GM03348 (cell line): ENCODE data around the gene ERI2.
"Not testable (repeated sequence)": the region's sequence is repeated elsewhere in the genome, so short reads cannot be mapped to it uniquely, and the experiment has no call there.

Source experiments
- DNase-seq: peaks from one replicate; pipeline ENCODE4 v3.0.0; 2012; ENCODE audit warnings: low spot score

Gene ERI2

DNA sequence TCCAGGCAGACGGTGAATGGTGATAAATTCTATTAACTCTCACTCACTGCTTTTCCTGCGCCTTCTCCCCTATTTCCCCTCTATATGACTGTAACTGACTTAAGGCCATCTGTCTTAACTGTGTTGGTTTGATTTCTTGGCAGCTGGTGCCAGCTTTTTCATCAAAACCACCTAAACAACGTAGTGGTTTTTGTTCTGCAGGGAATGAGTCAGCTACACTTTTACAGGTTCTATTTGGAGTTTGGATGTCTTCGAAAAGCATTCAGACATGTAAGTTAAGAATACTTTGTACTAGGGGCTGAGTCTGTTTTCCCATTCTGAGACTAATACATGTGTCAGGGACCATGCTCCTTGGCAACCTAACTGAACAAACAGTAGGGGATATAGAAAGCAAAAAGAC, 8.5 kb upstream of the ERI2 start:
- DNase-seq, result no peak

DNA sequence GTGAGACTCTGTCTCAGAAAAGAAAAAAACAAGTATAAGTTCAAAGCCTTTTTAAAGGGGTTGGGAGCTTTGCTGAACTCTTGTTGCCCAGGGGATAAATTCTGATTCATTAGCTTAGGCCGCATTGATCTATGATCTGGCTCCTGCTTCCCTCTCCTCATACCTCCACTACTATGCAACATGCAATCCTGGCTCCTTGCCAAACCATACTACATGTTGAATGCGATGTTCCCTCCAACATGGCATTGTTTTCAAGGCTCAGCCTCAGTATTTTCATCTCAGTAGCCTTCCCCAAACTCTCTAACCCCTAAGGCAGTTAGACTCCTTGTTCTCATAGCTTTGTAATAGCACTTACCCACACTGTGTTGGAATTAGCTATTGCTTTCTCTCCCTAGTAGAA, 6.2 kb upstream of the ERI2 start:
- no peak for DNase-seq

DNA sequence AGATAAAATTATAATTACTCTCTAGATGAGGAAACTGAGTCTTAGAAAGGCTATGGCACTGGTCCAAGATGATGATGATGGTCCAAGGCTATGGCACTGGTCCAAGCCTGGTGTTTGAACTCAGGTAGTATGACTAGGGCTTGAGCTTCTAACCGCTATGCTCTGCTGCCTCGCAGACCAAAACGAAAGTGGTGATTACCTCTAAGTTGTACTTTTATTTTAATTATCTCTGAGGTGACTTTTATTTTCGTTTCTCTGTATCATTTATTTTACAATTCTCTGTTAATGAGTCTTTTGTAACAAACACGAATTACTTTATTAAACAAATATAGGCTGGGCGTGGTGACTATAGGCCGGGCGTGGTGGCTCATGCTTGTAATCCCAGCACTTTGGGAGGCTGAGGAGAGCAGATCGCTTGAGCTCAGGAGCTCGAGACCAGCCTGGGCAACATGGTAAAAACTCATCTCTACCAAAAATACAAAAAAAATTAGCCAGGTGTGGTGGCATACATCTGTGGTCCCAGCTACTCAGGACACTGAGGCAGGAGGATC, 5.7 kb upstream of the ERI2 start:
- DNase-seq, result no peak

DNA sequence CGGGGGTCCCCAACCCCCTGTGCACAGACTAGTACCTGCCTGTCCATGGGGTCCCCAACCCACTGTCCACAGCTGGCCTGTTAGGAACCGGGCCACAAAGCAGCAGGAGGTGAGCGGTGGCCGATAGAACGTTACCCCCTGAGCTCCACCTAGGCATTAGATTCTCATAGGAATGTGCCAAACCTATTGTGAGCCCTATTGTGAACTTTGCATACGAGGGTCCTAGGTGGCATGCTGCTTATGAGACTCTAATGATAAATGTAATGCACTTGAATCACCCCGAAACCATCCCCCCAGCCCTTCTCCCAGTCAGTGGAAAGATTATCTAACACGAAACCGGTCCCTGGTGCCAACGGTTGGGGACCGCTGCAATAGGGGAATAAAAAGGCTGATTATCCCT, 1.6 kb upstream of the ERI2 start:
- DNase-seq, result no peak

DNA sequence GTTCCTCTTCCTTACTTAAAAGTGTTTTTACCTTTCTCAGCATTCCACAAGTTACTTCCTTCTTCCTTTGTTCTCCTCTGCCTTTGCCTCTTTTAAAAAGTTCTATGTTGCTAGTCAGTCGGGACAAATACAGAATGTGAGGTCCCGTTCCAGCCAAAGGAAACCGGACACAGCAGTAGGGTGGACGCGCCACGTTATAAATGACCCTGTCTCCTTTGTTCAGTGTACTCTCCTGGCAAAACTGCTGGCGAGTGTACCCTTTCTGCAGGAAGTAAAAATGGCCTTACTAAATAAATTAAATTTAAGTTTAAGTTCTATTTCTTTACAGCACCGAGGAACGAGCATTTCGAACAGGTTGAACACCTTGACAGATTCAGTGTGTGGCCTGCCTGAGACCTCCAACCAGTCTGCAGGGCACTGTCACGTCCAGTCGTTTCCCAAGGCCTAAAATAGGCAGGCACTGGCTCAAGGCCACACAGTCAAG, 546 bp downstream of the ERI2 start:
- DNase-seq, result not testable (repeated sequence)

DNA sequence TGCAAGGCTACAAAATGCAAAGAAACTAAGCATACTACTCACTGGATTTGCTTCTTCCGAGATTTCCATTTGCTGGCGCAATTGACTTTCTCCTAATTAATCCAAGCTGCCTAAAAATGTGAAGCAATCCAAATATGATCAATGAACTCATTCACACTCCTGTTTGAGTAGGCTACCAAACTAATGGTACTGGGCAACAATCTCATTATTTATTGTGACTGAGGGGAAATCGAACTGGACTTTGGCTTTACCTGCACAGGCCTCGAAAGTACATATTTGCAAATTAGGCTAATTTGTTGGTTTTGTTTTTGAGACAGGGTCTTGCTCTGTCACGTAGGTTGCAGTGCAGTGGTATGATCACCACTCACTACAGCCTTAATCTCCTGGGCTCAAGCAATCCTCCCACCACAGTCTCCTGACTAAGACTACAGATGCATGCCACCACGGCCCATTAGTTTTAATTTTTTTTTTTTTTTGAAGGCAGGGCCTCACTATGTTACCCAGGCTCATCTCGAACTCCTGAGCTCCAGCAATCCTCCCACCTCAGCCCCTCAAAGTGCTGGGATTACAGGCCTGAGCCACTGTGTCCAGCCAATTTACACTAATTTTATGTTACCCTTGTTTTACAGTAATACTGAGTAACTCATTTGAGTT, 2.6 kb downstream of the ERI2 start:
- no peak for DNase-seq

DNA sequence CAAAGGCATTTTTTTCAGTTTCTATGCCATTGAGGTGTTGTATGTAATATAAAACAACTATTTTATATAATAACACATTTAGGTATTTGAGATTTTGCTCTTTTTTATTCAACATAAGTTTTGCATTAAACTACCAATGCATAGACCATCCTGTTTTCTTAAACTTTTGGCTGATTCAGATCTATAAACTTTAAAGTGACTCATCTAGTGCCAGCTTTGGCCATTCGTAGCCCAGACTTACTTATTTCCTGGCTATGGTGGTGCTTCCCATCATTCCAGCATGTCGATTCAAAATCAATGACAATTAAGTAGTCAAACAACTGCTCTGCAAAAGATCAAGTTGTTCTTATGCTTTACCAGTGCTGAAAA, 3.1 kb downstream of the ERI2 start:
- DNase-seq, result no peak

DNA sequence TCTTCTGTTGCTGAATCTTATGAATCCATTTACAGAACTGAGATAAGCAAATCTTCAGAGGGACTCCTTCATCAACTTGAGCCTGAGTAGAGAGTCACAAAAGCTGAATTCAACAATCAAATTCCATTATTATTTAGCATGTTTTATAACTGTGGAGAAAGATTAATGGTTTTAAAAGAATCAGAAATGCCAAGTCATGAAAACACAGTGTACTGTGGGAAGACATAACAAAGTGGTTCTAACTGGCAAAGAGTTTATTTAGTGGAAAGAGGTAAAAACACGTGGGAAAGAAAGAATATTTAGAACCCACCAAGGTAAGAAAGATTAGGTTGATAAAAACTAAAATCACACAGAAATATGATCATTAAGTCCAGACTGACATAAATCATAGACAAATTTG, 5.0 kb downstream of the ERI2 start:
- DNase-seq, result no peak

DNA sequence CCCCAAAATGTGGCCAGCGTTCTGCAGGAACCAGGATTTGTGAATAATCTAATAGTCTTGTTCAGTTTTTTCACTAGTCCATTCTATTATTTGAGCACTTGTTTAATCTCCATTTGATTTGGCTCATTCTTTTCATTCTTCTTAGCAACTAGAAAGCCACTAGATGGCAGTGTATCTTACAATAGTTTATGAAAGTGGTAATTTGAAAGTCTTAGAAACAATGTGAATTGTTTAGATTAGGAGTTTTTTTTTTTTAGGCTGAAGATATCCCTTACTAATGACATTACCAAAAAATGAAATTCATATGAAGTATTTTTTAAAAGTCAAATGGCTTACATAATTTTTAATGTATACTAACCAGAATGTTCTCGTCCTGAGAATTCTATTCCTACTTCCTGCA, 6.7 kb downstream of the ERI2 start:
- DNase-seq, result peak; percentile 41

DNA sequence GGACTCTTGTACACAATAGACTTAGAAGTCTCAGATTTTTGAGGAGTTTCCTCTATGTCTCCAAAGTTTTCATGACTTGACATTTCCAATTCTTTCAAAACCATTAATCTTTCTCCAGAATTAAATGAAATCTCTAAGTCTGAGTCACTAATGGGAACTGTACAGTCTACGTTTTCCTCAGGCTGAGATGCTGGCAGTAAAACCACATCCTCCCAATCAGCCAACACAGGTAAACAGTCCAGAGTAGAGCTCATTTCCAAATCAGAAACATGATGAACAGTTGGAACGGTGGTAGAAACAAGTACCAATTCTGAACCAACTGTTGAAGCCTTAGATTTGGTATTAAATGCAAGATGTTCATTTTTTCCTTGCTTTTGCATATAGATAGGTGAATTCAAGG, 7.9 kb downstream of the ERI2 start:
- DNase-seq, result no peak

DNA sequence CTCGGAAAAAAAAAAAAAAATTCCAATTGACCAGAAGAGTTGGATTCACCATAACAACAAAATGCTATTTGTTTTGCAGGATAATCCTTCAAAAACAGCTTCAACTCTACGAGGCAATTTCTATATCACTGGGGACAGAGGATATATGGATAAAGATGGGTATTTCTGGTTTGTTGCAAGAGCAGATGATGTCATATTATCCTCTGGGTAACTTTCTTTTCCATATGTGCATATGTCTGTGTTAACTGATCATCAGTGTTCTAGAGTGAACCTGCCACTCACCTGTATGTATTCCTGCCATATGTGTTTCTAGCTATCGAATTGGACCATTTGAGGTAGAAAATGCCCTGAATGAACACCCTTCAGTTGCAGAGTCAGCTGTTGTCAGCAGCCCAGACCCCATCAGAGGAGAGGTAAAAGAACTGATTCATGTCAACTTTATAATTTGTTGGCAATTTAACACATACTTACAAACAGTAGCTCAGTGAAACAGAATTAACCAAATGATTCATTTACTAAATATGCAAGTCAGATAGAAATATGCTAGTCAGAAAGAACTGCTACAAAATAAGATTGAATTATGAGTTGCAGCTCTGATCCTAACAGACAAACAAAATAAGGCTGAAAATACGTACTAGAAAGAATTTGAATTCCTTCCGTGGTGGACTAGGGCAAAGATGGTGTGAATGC, 14.2 kb downstream of the ERI2 start:
- no peak for DNase-seq

DNA sequence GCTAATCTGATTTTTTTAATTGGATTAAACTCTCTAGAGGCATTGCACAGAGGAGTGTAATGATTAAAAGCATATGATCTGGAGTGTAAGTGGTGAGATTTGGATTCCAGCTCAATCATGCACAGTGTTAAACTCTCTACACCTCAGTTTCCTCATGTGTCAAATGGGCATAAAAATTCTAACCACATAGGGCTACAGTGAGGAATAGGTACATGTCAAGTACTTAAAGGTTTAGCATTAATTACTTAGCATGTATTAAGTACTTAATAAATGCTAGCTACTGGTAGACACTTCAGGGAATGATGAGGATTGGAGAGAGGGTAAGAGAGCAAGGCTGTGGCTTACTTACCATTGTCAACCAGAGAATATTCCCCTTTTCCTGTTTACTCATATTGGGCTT, 17.1 kb downstream of the ERI2 start:
- no peak for DNase-seq

DNA sequence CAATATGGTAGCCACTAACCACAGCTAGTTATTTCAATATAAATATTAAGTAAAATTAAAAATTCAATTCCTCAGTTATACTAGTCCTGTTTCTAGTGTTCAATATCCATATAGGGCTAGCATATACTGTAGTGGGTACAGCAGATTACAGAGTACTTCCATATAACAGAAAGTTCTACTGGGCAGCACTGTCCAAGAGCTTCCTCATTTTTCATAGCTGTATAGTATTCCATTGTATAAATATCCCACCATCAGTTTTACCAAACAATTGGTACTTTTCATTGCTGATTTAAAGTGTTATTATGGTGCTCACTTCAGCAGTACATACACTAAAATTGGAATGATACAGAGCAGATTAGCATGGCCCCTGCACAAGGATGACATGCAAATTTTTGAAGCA, 22.1 kb downstream of the ERI2 start:
- DNase-seq, result no peak

DNA sequence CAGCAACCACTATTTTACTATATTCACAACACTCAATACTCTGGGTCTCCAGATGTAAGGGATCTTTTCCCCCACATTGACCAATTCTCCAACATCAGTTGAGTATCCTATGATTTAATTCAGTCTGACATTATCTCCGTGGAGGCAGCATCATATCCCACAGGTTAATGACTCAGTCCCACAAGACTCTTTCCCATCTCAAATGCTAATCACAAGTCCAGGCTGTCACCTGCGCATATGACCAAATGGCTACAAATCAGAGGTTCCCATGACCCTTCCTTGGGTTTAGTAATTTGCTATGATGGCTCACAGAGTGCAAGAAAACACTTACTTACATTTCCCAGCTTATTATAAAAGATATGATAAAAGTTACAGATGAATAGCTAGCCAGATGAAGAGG, 23.8 kb downstream of the ERI2 start:
- no peak for DNase-seq

DNA sequence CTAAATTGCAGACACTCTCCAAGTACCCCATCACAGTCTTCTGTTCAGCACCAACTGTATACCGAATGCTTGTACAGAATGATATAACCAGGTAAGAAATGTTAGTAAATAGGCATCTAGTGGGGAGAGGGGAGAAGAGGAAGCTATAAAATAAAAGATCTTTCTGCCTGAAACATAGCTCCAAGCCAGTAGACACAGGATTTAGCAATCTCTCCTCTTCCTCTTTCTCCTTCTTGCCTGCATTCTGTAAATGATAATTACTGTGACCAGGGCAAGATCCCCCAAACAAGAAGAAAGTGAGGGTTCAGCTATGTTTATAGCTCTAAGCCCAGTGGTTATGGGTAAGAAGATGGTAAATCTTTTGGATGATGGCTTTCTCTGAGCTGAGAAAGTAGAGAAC, 24.6 kb downstream of the ERI2 start:
- no peak for DNase-seq

DNA sequence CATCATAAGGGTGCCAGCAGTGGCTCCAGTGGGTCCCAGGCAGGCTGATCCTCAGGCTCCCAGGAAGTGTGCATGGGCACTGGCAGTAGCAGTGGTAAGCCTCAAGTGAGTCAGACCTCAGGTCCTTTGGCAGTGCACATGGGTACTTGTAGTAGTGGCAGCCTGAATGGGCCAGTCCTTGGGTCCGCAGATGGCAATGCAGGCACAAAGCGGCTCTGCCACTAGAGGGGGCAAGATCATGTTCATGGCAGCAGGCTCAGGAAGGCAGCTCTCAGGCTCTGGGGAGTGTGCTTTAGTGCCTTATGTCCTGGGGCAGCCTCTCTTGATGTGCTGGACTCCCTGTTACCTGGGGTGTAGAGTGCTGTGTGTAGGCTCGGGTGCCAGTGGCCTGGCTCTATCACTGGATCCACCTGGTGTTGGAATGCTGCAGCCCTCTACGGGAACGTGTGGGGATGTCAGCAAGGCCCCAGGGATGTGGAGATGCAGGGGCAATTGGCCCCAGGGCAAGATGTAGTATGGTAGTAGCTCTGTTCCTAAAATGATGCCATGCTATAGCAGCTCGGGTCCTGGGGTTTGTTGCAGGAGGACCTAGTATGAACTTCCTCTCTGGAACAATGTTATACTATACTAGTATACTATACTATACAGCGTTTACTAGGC, 31.4 kb downstream of the ERI2 start:
- peak; percentile 62 for DNase-seq

DNA sequence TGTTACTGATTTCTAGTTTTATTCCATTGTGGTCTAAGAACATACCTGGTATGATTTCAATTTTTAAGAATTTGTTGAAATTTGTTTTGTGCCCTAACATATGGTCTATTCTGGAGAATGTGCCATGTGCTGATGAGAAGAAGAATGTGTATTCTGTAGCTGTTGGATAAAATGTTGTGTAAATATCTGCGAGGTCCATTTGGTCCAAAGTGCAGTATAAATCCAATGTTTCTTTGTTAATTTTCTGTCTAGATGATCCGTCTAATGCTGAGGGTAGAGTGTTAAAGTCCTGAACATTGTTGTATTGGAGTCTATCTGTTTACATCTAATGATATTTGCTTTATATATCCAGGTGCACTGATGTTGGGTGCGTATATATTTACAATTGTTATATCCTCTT, 32.6 kb downstream of the ERI2 start:
- no peak for DNase-seq

DNA sequence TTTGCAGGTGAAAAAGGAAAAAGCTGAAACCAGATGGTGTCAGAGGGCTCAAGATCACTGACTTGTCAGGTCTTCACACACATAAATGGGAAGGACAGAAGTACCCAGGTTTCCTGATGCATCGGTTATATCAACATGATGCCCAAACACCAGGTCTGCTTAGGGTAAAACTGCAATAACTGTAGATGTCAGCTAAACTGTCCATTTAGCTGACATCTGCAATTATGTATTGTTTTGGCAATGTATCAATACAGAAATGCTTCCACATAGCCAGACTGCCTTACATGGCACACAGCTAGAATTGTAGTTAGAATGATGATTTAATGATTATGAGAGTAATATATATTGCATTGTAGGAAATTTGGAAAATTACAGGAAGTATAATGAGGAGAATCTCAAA, 37.5 kb downstream of the ERI2 start:
- DNase-seq, result no peak

DNA sequence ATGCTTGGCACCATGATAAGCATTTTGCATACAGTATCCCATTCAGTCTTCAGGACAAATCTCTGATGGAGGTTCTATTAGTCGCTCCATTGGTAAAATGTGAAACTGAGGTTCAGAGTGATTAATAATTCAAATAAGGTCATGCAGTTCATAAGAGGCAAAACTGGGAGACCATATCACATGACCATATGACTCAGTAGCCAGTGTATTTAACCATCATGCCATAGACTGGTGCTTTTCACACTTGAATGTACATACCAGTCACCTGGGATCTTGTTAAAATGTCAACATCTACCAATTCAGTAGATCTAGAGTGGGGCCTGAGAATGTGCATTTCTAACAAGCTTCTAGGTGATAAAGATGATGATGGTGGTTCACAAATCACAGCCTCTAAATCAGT, 38.2 kb downstream of the ERI2 start:
- DNase-seq, result no peak

DNA sequence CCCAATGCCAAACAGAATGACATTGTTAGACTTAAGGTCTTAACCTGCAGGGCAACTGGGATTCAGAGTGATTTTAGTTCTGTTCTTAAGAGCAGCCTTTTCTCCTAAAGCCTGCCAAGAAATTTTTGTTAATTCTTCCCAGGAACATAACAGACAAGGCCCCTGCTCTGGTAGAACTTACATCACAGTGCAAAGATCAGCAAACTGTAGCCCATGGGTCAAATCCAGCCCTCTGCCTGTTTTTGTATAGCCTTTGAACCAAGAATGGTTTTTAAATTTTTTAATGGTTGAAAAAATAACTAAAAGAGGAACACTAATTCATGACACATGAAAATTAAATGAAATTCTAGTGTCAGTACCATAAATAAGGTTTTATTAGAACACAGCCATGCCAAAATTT, 38.7 kb downstream of the ERI2 start:
- no peak for DNase-seq

DNA sequence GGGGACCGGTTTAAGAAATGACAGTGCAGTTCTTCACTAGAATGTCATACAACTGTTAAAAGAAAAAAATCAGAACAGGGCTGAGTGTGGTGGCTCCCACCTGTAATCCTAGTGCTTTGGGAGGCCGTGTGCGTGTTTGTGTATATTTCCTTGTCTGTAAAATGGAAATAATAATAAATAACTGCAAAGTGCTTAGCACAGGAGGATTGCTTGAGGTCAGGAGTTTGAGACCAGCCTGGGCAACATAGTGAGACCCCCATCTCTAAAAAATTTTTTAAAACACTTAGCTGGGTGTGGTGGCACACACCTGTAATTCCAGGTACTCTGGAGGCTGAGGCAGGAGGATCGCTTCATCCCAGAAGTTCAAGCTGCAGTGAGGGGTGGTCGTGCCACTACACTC, 40.0 kb downstream of the ERI2 start:
- DNase-seq, result no peak

DNA sequence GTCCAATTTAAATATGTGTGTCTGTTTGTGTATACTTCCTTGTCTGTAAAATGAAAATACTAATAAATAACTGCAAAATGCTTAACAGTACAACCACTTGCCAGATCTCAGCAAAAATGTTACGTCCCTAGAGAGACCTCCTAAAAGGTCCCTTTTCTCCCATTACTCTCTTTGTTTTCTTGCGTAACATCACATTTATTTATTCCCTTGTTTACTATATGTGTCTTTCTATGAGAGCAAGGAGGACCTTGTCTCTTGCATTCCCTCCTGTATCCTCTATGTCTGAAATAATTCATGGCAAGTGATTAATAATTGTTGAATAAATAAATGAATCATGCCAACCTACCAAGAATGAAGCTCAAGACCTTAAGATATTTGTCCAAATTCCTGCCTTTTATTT, 40.5 kb downstream of the ERI2 start:
- DNase-seq, result no peak

DNA sequence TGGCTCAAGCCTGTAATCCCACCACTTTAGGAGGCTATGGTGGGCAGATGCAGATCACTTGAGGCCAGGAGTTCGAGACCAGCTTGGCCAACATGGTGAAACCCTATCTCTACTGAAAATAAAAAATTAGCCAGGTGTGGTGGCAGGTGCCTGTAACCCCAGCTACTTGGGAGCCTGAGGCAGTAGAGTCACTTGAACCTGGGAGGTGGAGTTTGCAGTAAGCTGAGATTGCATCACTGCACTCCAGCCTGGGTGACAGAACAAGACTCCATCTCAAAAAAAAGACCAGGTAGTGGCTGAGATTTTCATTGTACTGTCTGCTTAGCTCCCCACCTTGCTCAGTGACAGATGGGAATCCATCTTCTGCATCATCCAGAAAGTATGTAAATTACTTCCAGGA, 41.8 kb downstream of the ERI2 start:
- not testable (repeated sequence) for DNase-seq
